DMS 273 (cell line): ENCODE results near the gene NEURL2.
A peak's percentile ranks its signal among the peaks of the same experiment; 100 is the strongest.

Source experiments
- DNase-seq: peaks from one replicate; lab custom pipeline; 2025; ENCODE audit not compliant: unreplicated experiment; lab: John Stamatoyannopoulos, UW

NEURL2 gene

GRCh38 chr20:45920462-45921336 lies 29.7 kb upstream of the NEURL2 start:
- DNase-seq: no peak

DNA sequence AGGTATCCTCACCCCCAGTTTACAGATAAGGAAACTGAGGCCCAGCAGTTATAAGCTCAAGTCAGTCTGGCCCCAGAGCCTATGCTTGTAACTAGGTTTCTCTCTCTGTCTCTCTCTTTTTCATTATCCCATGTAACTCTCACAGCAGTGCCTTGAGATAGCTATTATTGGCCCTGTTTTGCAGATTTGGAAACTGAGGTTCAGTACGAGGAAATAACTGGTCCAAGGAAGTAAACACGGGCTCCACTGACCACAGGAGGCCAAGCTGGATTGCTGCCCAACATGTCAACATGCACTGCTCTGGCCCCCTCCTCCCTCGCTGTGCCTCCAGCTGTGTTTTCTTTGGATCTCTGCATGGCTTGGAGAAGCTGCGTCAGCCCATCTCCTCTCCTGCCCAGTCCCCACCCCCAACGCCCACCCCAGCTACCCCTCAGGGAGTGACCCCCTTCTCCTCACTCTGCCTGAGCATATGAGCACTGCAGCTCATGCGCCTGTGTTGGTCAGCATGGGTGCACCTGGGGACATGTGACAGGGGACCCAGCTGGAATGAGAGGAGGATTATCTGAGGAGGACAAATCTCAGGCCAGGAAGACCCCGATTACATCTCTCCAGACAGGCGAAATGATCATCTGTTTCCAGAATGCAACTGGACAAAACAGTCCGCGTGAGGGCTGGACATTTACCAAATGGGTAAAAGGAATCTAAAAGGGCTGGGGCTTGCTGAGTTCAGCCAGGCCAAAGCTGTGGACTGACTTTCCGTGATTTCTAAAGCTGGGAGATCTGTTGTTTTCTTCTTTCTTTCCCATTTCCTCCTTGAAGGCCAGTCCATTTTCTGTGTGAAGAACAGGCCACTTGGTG lies 28.8 kb upstream of the NEURL2 start:
- no peak for DNase-seq

DNA sequence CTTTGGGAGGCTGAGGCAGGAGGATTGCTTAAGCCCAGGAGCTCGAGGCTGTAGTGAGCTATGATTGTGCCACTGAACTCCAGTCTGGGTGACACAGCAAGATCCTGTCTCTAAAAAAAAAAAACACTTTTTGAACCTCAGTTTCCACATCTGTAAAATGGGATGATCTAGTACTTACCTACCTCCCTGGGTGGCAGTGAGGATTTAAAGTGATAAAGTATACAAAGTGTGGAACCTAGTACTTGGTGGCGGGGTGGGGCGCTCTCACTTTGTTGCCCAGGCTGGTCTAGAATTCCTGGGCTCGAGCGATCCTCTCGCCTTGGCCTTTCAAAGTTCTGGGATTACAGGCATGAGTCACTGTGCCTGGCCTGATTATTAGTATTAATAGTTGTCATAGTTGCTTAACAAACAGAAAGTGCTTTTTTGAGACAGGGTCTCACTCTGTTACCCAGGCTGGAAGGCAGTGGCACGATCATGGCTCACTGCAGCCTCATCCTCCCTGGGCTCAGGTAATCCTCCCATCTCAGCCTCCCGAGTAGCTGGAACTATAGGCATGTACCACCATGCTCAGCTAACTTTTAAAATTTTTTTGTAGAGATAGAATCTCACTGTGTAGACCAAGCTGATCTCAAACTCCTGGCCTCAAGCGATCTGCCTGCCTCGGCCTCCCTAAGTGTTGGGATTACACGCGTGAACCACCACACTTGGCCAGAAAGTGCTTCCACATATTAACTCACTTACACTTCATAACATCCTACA lies 27.9 kb upstream of the NEURL2 start:
- DNase-seq: no peak

GRCh38 chr20:45918182-45918737 lies 27.3 kb upstream of the NEURL2 start:
- no peak for DNase-seq

DNA sequence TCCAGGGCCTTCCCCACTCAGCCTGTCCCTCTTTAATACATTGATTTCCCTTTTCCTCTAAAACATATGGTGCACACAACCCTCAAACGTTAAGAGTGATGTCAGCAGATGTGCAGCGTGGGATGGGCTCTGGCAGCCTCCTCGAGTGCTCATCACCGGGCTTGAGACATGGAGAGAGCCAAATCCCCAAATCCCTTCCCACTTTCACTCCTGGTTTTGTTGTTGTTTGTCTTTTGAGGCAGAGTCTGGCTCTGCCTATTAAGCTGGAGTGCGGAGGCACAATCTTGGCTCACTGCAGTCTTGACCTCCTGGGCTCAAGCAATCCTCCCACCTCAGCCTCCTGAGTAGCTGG lies 26.8 kb upstream of the NEURL2 start:
- DNase-seq: peak; percentile 59

DNA sequence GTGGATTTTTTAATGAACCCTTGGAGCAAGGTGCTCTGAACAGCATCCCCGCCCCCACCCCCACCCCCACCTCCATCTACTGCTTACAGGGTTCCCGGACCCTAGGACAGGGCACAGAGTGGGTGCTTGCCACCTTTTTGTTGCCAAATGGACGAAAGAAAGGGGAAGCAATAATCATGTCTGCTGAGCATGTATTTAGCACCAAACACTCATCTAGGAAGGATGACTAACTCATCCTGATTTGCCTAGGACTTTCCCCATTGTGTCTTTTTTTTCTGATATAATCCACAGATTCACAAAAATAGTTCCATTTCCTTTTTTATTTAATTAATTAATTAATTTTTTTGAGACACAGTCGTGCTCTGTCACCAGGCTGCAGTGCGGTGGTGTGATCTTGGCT lies 22.1 kb upstream of the NEURL2 start:
- no peak for DNase-seq

DNA sequence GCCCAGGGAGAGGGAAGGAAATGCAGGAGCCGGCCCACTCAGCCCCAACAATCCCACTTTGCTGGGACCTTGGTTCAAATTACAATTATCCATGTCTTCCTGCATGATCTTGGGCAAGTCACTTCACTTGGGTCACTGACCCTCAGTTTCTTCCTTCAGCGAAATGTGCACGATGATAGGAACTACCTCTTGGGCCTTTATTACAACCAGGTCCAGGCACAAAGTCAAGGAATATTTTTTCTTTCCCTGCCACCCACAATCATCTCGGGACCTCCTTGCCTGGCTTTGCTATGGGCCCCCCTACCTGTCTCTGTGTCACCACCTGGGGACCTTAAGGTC lies 21.3 kb upstream of the NEURL2 start:
- DNase-seq: no peak

DNA sequence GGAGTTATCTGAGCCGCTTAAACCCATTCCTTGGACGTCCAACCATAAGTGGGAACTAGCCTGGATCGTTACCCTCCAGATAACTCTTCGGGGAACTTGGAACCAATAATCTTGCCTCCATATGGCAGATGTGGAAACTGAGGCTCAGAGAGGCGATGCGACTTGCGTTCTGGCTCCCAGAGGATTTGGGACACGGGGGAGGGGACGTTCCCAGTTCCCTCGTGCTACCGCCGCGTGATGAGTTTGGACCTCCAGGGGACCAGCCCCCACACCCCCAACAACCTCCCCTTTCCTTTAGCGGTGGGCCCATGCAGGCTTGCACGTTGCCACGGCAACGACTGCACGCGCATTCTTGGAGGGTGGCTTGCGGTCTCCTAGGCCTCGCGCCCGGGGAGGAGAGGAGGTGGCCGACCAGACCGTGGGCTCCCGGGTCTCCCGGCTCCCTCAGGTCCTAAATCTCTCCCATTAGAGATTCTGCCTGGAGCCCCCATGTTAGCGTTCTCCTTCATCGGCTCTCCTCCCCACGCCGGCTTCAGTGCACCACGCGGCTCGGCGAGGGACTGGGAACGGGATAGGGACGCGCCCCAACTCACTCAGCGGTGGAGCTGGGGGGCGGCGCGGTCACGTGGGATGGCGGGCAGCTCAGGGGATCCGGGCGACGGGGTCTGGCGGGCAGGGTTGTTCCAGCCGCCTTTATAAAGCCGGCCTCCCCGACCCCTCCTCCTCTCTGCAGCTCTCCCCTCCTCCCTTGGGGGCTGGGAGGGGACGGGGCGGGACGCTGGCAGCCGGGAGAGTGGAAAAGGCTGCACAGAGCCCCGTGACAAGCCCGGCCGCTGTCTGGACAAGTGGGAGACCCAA lies 20.7 kb upstream of the NEURL2 start, which contains the start of gene PLTP:
PLTP (minus strand) TSS at position 670 of the 858 bp plus-strand sequence. CDS start 703 bp downstream, outside the sequence.
- peak; percentile 82 for DNase-seq

DNA sequence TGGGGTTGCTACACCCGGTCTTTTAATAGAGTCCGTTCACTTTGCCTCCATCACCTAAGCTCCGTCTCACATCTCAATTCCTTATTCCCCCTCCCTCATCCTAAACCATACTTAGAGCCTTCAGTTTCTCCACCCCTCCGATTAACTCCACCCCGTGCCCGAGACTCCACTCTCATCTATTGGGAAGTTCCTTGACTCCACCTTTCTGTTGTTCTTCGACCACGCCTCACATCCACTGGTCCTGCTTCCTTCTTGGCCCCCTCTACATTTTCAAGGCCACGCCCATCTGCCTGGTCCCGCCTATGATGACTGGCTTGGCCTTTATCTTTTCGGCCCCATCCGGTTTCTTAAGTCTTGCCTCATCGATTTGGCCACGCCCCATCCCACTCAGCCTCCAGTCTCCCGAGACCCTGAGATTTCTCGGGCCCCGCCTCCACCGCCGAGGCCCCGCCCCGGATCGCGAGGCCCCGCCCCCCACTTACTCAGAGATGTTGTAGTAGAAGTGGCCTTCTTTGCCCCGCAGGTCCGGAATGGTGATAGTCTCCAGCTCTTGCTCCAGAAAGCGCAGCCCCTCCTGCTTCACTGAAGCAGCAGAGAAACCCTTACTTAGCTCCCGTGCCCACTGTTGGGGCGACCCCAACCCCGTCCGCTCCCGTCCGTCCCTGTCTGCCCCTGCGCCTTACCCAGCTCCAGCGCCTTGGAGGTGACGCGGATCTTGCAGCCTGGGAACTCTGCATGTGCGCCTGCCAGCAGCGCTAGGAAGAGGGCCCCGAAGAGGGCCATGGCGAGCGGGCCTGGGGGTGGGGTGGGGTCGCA lies 19.9 kb upstream of the NEURL2 start:
- DNase-seq: peak; percentile 93

DNA sequence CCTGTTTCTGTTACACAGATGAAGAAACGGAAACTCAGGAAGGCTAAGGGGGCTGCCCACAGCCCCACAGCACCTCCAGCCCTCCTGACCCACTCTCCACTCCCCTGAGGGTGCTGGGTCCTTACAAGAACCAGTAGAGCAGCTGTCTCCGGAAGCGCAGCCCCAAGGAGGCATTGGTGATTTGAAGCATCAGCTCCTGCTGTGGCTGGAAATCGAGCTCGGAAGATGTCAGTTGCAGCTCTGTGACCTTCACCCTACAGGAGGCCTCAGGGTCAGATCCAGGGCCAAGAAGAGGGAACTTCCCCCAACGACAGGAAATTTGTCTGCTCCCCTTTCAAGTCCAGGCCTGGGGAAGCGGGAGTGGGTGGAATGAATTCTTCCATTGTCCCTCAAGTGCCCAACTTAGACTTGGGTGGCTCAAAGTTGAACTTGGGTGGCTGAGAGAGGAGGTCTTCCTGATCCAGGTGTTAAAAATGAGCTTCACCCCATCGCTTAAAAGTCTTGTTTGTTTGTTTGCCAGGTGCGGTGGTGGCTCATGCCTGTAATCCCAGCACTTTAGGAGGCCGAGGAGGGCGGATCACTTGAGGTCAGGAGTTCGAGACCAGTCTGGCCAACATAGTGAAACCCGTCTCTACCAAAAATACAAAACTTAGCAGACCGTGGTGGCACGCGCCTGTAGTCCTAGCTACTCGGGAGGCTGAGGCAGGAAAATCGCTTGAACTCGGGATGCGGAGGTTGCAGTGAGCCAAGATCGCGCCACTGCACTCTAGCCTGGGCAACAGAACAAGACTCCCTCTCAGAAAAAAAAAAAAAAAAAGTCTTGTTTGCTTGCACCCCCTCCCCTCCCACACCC lies 19.0 kb upstream of the NEURL2 start:
- no peak for DNase-seq

GRCh38 chr20:45909336-45909808 lies 18.4 kb upstream of the NEURL2 start:
- no peak for DNase-seq

DNA sequence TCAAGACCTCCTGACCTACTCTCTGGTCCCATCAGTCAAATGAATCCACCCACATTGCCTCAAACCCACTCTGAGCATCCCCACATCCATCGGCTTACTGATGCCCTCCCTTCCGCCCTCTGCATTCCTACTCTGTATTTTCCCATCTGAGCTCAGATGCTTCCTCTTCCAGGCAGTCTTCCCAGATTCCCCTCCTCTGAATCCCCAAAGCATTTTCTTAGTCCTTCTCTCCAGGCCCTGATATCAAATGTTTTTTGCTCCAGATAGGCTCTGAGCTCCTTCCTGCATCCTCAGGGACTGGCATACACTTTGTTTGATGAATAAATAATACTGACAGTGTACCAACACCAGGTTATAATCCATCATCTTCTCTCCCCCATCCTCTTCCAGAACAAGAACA lies 17.1 kb upstream of the NEURL2 start:
- DNase-seq: no peak

DNA sequence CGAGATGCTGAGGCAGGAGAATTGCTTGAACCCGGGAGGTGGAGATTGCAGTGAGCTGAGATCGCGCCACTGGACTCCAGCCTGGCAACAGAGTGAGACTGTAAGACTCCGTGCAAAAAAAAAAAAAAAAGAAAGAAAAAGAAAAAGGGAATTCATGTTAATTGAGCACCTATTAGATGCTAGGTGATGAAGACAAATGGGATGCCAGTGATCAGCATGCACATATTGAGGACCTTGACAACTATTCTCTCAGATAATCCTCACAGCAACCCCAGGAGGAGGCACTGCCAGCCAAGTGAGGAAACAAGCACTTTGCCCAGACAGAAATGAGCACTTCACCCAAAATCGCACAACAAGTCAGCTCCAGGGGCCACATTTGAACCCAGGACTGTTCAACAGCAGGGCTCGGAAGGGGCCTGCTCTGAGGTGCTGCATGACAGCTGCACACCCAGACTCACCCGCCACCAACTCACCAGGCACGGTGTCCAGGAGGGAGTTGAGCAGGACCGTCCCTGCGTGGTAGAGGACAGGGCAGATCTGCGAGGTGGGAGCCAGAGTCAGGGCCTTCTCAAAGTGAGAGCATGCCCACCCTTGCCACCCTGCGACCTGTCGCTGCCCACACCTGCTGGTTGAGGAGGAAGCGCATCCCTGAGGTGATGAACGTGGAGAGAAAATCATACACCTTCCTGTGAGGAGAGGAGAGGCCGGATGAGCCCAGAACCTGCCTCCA lies 16.4 kb upstream of the NEURL2 start:
- no peak for DNase-seq

GRCh38 chr20:45905505-45906079 lies 14.6 kb upstream of the NEURL2 start:
- DNase-seq: no peak

- DNase-seq: no peak
These were observed 13.8 kb upstream of the NEURL2 start for GRCh38 chr20:45904583-45905504.

GRCh38 chr20:45902199-45902701 lies 11.2 kb upstream of the NEURL2 start:
- DNase-seq: no peak
